ENCODE measurements around the gene XAF1.
"Not testable (repeated sequence)": the region's sequence is repeated elsewhere in the genome, so short reads cannot be mapped to it uniquely, and the experiment has no call there.

XAF1 gene

GRCh38 chr17:6797718-6798351 is 42.0 kb downstream of the XAF1 start:
- DNase-seq (ENCODE audit: low read depth in 3 of 3, low spot score in 1 of 3) = no peak

- no peak for DNase-seq (ENCODE audit: low read depth in 3 of 3, low spot score in 1 of 3)
These were observed 43.9 kb downstream of the XAF1 start for GRCh38 chr17:6799738-6800137.

DNA sequence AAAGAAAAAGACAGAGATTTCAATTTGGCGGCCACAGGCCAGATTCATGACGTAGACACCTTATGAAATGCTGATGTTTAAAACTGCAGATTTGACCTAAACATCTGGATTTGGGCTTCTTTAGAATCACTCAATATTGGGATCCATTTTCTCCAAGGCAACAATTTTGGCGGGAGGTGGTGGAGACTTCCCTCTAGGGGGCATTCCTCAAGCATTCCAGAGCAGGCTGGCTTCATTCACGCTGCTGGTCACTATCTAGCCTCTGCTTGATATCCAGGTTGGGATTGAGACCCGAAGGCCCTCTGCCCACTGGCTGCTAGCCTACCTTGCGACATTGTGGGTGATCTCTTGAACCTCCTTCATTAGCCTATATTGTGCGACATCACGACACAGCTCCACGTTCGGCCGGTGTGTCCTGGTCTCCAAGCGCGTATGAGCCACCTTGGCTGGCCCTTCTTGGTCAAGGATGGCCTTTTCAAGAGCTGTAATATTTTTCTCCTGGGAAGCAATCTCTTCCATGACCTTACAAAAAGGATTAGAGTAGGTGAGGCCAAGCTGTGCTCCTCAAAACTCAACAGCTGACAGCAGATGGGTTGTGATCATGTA is 44.7 kb downstream of the XAF1 start:
- DNase-seq (ENCODE audit: low read depth in 3 of 3, low spot score in 1 of 3) = no peak

- no peak for DNase-seq (ENCODE audit: low read depth in 3 of 3, low spot score in 1 of 3)
These were observed 55.7 kb downstream of the XAF1 start for GRCh38 chr17:6811510-6811909.

DNA sequence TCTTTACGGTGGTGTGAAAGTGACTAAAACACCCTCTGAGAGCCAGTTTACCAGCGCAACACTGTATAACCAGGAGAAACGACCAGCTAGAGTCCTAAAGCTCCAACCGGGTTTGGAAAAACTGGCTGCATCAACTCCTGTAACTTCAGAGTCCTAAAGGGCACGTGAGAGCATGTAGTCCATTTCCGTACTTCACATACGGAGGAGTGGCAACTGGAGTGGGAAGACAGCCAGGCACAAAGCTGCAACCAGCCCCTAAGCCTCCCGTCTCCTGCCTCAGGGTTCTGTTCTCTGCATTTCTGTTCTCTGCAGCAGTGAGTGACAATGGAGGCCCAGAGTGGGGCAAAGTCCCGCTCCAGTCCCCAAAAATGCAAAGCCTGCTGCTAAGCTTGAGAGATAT is 56.4 kb downstream of the XAF1 start:
- no peak for DNase-seq (ENCODE audit: low read depth in 3 of 3, low spot score in 1 of 3)

GRCh38 chr17:6815775-6816174 is 59.9 kb downstream of the XAF1 start:
- no peak for DNase-seq (ENCODE audit: low read depth in 3 of 3, low spot score in 1 of 3)

GRCh38 chr17:6816368-6816767 is 60.5 kb downstream of the XAF1 start:
- not testable (repeated sequence) for DNase-seq (ENCODE audit: low read depth in 3 of 3, low spot score in 1 of 3)

DNA sequence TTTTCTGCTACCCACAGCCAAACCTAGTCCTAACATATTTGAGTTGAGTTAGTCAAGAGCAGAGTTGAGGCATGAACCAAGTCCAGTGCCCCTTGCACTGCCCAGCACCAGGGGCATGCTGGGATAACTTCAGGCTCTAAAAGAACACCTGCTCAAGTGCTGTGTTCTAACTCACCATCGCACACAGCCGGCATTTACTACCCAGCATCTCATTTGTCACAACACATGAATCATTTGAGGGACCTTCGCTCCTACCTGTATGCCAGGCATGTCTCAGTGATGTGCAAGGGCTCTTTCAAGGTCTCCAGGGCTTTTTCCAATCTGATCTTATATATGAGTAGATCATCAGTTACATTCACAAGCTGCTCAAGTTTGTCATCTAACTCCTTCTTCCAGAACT is 63.1 kb downstream of the XAF1 start:
- no peak for DNase-seq (ENCODE audit: low read depth in 3 of 3, low spot score in 1 of 3)

DNA sequence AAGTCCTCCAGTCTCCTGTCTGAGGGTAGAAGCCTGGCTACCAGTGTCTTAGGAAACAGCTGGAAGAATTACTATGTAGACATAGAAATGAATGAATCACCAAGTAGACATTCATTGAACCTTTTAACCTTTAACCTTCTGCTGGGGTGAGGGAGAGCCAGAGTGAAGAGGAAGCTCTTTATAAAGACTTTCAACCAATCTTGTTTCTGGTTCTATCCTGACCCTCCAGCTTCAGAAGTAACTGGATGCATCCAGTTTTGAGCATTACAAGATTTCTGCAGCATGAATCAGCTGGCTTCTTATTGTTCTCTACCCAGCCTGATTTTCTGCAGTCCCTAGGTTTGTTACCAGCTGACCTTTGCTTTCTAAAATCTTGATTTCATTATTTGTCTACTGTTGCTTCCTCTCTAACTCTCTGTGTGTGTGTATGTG is 67.2 kb downstream of the XAF1 start:
- DNase-seq (ENCODE audit: low read depth in 3 of 3, low spot score in 1 of 3) = no peak
